Activated CD4-positive, alpha-beta T cell treated with anti-CD3 and anti-CD28 coated beads, Interleukin-2, amount 50 U/mL, for 48 hours (primary cell): ENCODE data around the gene NSG1.
"Not testable (repeated sequence)": the region's sequence is repeated elsewhere in the genome, so short reads cannot be mapped to it uniquely, and the experiment has no call there.

Source experiments
- DNase-seq, 2 experiments: peaks; one replicate each; pipeline ENCODE4 v3.0.0-alpha.2; 2020

NSG1 gene

DNA sequence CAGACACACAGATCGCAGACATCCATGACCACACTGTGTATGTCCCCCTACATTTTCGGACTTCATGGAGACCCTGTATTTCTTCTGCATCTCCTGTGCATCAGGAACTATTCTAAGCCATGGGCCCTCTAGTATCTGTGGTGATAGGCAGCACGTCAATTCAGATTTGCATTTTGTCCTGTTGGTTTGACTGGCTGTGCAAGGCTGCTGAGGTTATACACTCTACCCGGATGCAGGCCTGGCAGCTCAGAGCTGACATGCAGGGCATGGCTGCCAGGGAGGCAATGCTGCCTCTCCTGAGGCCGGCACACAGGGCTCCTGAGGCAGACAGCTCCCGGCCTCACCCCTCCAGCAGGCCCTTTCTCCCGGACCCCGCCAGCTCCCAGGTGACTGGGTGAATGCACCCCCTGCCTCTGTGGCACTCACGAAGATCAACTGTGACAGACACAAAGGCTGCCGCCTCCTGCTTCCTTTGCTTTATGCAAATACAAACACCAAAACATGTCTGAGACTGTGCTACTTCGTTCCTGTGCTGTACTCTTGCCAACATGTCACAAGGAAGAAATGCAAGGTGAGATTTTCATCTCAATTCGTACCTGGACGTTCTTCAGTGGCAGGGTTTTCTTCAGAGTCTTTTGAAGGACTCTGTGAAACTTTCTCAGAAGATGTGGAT is 51.0 kb downstream of the NSG1 start:
- DNase-seq: no peak

GRCh38 chr4:4438891-4439290 is 52.0 kb downstream of the NSG1 start:
- no peak for DNase-seq

GRCh38 chr4:4439782-4440181 is 52.9 kb downstream of the NSG1 start:
- DNase-seq: no peak

GRCh38 chr4:4440333-4441061 is 53.6 kb downstream of the NSG1 start:
- no peak for DNase-seq

- DNase-seq: no peak
Observed at GRCh38 chr4:4443821-4444220, 56.9 kb downstream of the NSG1 start.

GRCh38 chr4:4446434-4446833 is 59.5 kb downstream of the NSG1 start:
- DNase-seq: no peak

- no peak for DNase-seq
Observed at GRCh38 chr4:4455210-4455865, 68.4 kb downstream of the NSG1 start.

DNA sequence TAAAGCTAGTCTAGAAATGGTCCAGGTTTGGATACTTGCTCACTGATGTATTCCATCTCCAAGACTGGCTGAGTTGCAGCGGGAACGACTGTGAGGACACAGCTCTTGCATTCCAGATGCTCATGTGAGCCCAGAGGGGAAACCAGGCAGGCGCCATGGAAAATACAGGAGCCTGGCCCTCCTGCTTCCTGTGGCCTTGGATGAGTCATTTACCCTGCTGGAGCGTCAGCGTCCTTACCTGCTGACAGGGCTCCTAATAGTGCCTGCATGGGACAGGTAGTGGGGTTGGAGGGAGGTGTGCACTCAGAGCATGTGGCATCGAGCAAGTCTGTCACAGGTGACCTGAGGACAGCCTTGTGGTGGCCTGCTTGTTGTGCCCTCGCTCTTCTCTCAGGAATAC is 69.4 kb downstream of the NSG1 start:
- DNase-seq: no peak

DNA sequence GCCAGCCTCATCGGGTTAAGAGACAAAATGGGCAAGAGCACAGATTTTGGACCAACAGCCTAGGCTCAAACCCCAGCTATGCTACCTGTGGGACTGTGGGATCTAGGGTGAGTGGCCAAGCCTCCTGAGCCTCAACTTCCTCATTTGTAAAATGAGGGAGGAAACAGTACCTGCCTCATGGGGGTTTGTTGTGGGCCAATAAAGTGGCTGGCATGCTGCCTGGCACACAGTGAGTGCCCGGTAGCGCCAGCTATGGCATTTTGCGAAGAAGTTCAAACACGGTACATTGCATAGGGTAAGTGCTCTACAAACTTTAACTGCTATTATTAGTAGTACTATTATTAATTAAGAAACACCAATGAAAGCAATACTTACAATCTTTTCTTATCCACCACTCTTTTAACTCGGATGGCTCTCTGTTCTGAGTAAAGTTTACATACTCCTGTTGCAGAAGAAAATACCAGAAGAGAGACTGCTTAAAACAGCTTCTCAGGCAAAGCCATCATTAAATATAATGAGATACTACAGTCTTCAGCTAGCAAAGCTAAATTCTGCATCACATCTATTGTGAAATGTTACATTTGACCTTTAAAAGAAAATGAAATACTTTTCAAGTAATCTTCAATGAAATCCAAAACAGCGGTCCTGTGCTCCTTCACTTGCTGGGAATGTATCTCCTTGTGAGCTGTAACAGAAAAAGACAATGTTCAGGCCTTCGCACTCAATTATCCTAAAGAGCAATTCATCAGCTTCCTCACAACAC is 70.1 kb downstream of the NSG1 start:
- DNase-seq: no peak

GRCh38 chr4:4457803-4458553 is 71.1 kb downstream of the NSG1 start:
- DNase-seq: no peak

DNA sequence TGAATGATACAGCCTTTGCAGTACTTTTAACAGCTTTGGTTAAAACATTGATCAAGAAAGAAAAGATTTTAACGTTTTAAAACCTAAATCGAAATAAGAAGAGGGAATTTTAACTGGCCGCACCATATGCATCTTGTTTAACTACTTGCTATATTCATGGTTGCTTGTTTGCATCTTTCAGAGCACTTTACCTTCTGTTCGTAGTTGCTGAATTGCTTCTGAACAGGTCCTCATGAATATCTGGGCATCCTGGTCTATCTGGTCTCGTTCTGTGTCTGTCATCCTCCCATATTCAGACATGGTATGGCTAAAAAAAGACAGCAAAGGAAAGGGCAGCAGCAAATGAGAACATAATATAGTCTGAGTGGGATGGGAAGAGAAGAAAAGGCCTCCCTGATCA is 72.3 kb downstream of the NSG1 start:
- DNase-seq: no peak

GRCh38 chr4:4460759-4461158 is 73.9 kb downstream of the NSG1 start:
- peak; percentile 15 to 31 for DNase-seq

- DNase-seq: no peak
Observed at GRCh38 chr4:4461178-4461577, 74.3 kb downstream of the NSG1 start.

DNA sequence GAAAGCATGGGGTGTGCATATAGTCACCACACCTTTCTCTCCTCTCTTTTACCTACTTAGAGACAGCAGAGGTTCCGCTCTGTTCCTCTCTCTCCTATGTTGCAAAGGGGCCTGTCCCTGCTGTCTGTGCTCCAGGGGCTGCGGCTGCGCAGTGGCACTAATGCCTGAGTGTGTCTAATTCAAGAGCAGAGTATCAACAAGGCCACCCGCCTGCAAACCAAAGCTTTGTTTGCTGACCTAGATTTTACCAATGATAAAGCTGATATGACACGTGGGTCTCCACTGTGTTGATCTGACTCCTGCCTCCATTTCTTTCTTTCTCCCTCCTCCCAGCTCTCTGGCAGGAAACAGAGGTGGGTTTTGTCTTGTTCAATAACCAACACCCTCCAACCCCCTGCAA is 74.9 kb downstream of the NSG1 start:
- DNase-seq: peak; percentile 45 to 56

DNA sequence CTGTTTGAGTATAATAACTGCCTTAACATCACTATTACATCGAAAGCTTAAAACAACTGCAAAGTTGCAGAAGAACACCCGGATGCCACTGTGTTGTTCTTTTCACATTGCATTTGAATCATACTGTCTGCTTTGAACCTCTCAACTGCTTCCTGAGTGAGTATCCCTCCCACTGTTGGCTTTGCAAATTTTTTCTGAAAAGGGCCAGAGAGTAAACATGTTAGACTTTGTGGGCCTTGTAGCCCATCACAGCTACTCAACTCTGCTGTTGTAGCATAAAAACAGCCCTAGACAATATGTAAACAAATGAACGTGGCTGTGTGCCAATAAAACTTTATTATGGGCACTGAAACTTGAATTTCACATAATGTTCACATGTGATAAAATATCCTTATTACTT is 76.1 kb downstream of the NSG1 start:
- DNase-seq: no peak

- DNase-seq: not testable (repeated sequence)
Observed at GRCh38 chr4:4465238-4465637, 78.3 kb downstream of the NSG1 start.
